Ishikawa (cell line): ENCODE results near the gene SYT1.

Experiments used
- CEBPB ChIP-seq: IDR thresholded peaks from 2 replicates; pipeline ENCODE4 v1.6.1; 2012
- CREB1 ChIP-seq: IDR thresholded peaks from 2 replicates; pipeline ENCODE4 v1.6.1; 2012; ENCODE audit warnings: low read depth
- EGR1 ChIP-seq: IDR thresholded peaks from 2 replicates; pipeline ENCODE4 v1.6.1; 2012
- EP300 ChIP-seq: IDR thresholded peaks from 2 replicates; pipeline ENCODE4 v1.6.1; 2012; ENCODE audit warnings: borderline replicate concordance
- FOXM1 ChIP-seq: IDR thresholded peaks from 2 replicates; pipeline ENCODE4 v1.6.1; 2012; ENCODE audit warnings: low read depth, borderline replicate concordance
- MAX ChIP-seq: IDR thresholded peaks from 2 replicates; pipeline ENCODE4 v1.6.1; 2012
- NFIC ChIP-seq: IDR thresholded peaks from 2 replicates; pipeline ENCODE4 v1.6.1; 2012
- RAD21 ChIP-seq: IDR thresholded peaks from 2 replicates; pipeline ENCODE4 v1.6.1; 2012; ENCODE audit warnings: low read depth
- REST ChIP-seq: IDR thresholded peaks from 2 replicates; pipeline ENCODE4 v1.6.1; 2012; ENCODE audit warnings: low read depth, mild to moderate bottlenecking
- TAF1 ChIP-seq: IDR thresholded peaks from 2 replicates; pipeline ENCODE4 v1.6.1; 2012; ENCODE audit warnings: low read depth, mild to moderate bottlenecking
- TCF12 ChIP-seq: IDR thresholded peaks from 2 replicates; pipeline ENCODE4 v1.6.1; 2012; ENCODE audit warnings: low read depth
- TEAD4 ChIP-seq: IDR thresholded peaks from 2 replicates; pipeline ENCODE4 v1.6.1; 2012
- USF1 ChIP-seq: IDR thresholded peaks from 2 replicates; pipeline ENCODE4 v1.6.1; 2012
- YY1 ChIP-seq: IDR thresholded peaks from 2 replicates; pipeline ENCODE4 v1.6.1; 2012; ENCODE audit warnings: low read depth
- ZBTB7A ChIP-seq: IDR thresholded peaks from 2 replicates; pipeline ENCODE4 v1.6.1; 2012; ENCODE audit warnings: low read depth

The SYT1 gene

GRCh38 chr12:78918268-78918667 lies 53.7 kb downstream of the SYT1 start:
- TF ChIP-seq NFIC (no peak), TEAD4 (no peak), TCF12 (no peak), YY1 (no peak), REST (no peak), CEBPB (no peak), TAF1 (no peak), RAD21 (no peak), EP300 (no peak), MAX (no peak), CREB1 (no peak), FOXM1 (no peak), ZBTB7A (no peak), USF1 (no peak), EGR1 (no peak)

- no peak for TF ChIP-seq CEBPB
- no peak for TF ChIP-seq YY1
- TF ChIP-seq NFIC: no peak
- TF ChIP-seq TCF12: no peak
- no peak for TF ChIP-seq ZBTB7A
- TF ChIP-seq RAD21: no peak
- no peak for TF ChIP-seq REST
- TF ChIP-seq CREB1: no peak
Measured at GRCh38 chr12:78928200-78929074, 63.9 kb downstream of the SYT1 start.

- TF ChIP-seq EP300 (no peak), ZBTB7A (no peak), MAX (no peak), REST (no peak)
Measured at GRCh38 chr12:78929075-78929418, 64.5 kb downstream of the SYT1 start.

GRCh38 chr12:78931466-78931990 lies 67.0 kb downstream of the SYT1 start:
- no peak for TF ChIP-seq FOXM1
- TF ChIP-seq MAX: no peak

GRCh38 chr12:78933014-78933413 lies 68.4 kb downstream of the SYT1 start:
- TF ChIP-seq CEBPB (no peak), TCF12 (no peak), TEAD4 (no peak), YY1 (no peak), ZBTB7A (no peak), TAF1 (no peak), NFIC (no peak), EP300 (no peak), RAD21 (no peak), REST (no peak), FOXM1 (no peak), CREB1 (no peak), MAX (no peak), USF1 (no peak), EGR1 (no peak)
